Kidney epithelial cell (primary cell): ENCODE data around the gene SFXN1. TPM values are rescaled to one million over a fixed set of nuclear protein-coding genes. Genes with fewer than 3 reads are reported as not detected.

Experiments used
- DNase-seq: peaks from one replicate; pipeline ENCODE4 v3.0.0-alpha.2; 2010; ENCODE audit warnings: low read depth
- H3K27me3 ChIP-seq: 2 replicates; pipeline ENCODE4 v1.6.0; 2011; ENCODE audit warnings: low read length; ENCODE audit not compliant: control insufficient read depth, insufficient read depth
- H3K36me3 ChIP-seq: 2 replicates; pipeline ENCODE4 v1.5.1; 2011; ENCODE audit warnings: low read length; ENCODE audit not compliant: control insufficient read depth, insufficient read depth
- H3K4me3 ChIP-seq: 2 replicates; pipeline ENCODE4 v1.5.1; 2011; ENCODE audit warnings: low read depth, mild to moderate bottlenecking, control low read depth, low read length
- total RNA-seq: library from RNA; depleted of rRNA; stranded (reverse); fragments of >200 nt; gene quantifications from 2 replicates; pipeline ENCODE4 v1.2.3, GENCODE V29; 2015
- TF ChIP-seq, protein P1 (sequence below): IDR thresholded peaks from 2 replicates; pipeline ENCODE4 v1.5.1; 2011; ENCODE audit warnings: mild to moderate bottlenecking, moderate library complexity, low read length, control low read depth, inconsistent platforms; ENCODE audit not compliant: insufficient read depth, poor library complexity, severe bottlenecking

Gene SFXN1
- total RNA-seq, 1 donor from 2014 or later: 55.4 TPM

DNA sequence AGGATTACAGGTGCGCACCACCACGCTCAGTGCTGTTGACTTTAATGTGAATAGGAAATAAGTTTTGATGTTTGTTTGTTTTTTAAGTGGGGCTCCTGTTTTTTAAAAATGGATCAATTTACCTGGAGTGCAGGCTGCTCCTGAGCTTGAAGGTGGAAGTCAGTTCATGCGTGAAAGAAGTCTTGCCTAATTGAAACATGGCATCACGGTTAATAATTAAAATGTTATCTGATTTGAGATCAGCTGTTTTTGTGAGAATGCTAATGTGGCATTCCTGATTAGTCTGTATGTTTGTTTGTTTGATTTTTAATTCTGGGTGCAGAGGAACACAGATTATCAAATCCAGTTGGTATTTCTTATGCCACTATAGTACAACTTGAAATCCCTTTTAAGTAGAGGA lies 6.5 kb downstream of the SFXN1 start:
- TF ChIP-seq, protein P1, sequence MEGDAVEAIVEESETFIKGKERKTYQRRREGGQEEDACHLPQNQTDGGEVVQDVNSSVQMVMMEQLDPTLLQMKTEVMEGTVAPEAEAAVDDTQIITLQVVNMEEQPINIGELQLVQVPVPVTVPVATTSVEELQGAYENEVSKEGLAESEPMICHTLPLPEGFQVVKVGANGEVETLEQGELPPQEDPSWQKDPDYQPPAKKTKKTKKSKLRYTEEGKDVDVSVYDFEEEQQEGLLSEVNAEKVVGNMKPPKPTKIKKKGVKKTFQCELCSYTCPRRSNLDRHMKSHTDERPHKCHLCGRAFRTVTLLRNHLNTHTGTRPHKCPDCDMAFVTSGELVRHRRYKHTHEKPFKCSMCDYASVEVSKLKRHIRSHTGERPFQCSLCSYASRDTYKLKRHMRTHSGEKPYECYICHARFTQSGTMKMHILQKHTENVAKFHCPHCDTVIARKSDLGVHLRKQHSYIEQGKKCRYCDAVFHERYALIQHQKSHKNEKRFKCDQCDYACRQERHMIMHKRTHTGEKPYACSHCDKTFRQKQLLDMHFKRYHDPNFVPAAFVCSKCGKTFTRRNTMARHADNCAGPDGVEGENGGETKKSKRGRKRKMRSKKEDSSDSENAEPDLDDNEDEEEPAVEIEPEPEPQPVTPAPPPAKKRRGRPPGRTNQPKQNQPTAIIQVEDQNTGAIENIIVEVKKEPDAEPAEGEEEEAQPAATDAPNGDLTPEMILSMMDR: no peak
- Histone ChIP-seq H3K36me3 (peaks cover 1% of the 10 kb centered on the region), H3K4me3 (no peak overlapping the region), H3K27me3 (no peaks in the 10 kb centered on the region)
- no peak for DNase-seq

DNA sequence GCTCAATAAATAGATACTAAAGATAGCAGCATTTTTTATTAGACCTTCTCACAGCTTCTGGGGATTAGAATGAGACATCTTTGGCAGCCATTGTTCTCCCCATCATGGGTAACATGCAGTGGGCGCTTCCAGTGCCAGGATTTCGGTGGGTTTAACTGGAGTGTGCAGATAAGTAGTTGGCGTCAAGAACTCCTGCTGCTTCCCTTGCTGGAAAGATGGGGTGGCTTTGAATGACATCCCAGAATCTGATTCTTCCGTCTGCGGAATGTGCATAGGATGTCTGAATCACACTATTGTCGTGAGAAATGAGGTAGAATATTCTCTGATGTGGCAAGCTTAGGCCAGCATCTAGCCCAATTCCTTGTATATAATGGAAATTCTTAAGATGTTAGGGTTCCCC lies 7.3 kb downstream of the SFXN1 start:
- H3K4me3 ChIP-seq: no peak overlapping the region
- H3K36me3 ChIP-seq: peaks cover 1% of the 10 kb centered on the region
- TF ChIP-seq, protein P1: no peak
- no peak for DNase-seq
- no peaks in the 10 kb centered on the region for H3K27me3 ChIP-seq

DNA sequence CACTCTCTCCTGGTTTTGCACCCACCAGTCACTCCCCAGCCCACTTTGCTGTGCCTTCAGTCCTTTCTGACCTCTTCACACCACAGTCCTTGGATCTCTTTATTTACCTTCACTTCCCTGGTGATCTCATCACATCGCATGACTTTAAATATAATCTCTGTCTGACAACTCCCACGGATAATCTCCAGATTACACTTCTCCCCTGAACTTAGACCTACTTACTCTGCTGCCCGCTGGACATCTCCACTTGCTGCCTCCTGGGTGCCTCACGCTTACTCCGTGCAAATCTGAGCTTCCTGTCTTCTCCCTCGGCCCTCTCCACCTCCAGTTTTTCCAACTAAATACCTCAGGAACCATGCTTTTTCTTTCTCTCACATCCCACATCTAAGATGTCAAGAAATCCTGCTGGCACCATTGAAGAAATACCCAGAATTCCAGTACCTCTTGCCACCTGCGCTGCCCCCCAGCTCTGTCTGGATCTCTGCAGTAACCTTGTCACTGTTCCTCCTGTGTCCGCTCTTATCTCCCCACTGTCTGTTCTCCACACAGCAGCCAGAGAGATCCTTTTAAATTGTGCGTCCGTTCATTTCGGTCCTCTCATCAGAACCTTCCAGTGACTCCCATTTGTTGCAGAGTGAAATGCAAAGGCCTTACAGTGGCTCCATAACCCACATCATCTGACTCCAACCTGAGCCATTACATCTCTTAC lies 9.3 kb downstream of the SFXN1 start:
- H3K27me3 ChIP-seq: no peaks in the 10 kb centered on the region
- TF ChIP-seq, protein P1: no peak
- peaks cover 1% of the 10 kb centered on the region for H3K36me3 ChIP-seq
- no peak overlapping the region for H3K4me3 ChIP-seq
- DNase-seq: no peak

DNA sequence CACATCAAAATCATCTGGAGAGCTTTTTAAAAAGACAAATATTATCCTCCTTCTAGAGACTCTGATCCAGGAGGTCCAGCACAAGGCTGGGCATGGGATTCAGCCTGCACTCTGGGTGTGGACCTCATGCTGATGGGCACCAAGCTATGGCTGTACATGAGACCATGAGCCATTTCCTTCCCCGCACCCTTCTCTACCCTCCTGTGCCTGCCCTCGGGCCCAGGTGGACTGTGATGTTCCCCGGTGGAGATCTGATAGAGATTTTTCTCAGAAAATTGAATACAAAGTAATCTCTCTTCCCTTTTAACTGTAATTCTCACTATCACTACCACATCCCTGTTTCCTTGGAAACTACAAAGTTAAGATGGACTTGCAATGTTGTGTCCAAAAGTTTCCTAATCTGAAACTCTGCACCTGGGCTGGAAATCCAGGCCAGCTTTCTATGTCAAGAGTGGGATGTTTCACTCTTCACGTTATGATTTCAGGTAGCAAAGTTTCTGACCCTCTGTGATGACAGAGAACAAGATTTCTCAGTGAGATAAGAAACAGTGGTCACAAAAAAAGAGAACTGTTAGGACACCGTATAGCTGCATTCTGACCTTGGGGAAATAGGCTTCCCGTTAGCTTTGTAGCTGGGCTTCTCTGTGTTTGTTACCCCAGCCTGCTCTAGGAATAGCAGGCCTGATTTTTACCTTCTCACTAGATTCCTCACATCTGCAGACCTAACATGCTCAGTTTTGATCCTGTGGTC lies 11.5 kb downstream of the SFXN1 start:
- H3K27me3 ChIP-seq: no peaks in the 10 kb centered on the region
- peaks cover 1% of the 10 kb centered on the region for H3K36me3 ChIP-seq
- no peak overlapping the region for H3K4me3 ChIP-seq
- DNase-seq: no peak
- TF ChIP-seq, protein P1: no peak

DNA sequence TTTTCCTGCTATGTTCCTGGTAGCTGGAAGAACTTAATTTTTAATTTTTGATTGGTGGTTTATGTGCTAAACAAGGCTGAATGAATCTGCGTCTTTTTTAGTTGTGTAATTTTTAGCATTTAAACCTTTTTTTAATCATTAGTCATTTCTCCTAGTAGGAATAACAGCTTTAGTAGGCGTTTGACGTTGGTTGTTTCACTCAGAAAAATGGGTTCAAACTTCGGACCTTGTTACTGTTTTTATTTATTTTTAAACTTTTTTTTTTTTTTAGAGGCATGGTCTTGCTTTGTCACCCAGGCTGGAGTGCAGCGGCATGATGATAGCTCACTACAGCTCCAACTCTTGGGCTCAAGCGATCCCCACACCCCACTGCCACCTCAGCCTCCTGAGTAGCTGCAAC lies 12.9 kb downstream of the SFXN1 start:
- no peak for DNase-seq
- Histone ChIP-seq H3K36me3 (peaks cover 1% of the 10 kb centered on the region), H3K27me3 (no peaks in the 10 kb centered on the region), H3K4me3 (no peak overlapping the region)
- TF ChIP-seq, protein P1: no peak
